ENCODE measurements around the gene THBS4.

GRCh38 chr5:80076131-80077050, 41.2 kb downstream of the THBS4 start:
- TF ChIP-seq CTCF (IDR thresholded peaks at IDR 0.05; ENCODE audit: insufficient read depth, low read length, poor library complexity, severe bottlenecking) (no peak), EZH2phosphoT487 (conservative IDR thresholded peaks at IDR 0.05; ENCODE audit: low read length) (no peak)
